ENCODE results near the gene TAOK2. TPM values are rescaled to one million over a fixed set of nuclear protein-coding genes. Genes with fewer than 3 reads are reported as not detected.

The TAOK2 gene
- total RNA-seq, 1 donor from 2014 or later: 178 TPM

- Mint-ChIP-seq H3K27me3 (ENCODE audit: unreplicated experiment) (peaks cover 26% of the 10 kb centered on the region), H3K27ac (ENCODE audit: unreplicated experiment) (peak overlapping the region; percentile 99), H3K36me3 (ENCODE audit: low read depth, unreplicated experiment) (peaks cover 58% of the 10 kb centered on the region), H3K4me3 (ENCODE audit: unreplicated experiment) (peak overlapping the region; percentile 96), H3K4me1 (ENCODE audit: unreplicated experiment) (peaks cover 72% of the 10 kb centered on the region), H3K9me3 (ENCODE audit: unreplicated experiment) (no peaks in the 10 kb centered on the region)
- no peak for TF ChIP-seq CTCF (IDR thresholded peaks at IDR 0.05; ENCODE audit: unreplicated experiment)
- DNase-seq (ENCODE audit: low spot score): no peak
Observed at GRCh38 chr16:29978564-29979270, 5.0 kb downstream of the TAOK2 start.

- Mint-ChIP-seq H3K36me3 (ENCODE audit: low read depth, unreplicated experiment) (peaks cover 74% of the 10 kb centered on the region), H3K4me1 (ENCODE audit: unreplicated experiment) (peaks cover 55% of the 10 kb centered on the region), H3K9me3 (ENCODE audit: unreplicated experiment) (no peaks in the 10 kb centered on the region), H3K4me3 (ENCODE audit: unreplicated experiment) (peak overlapping the region; percentile 76), H3K27me3 (ENCODE audit: unreplicated experiment) (peaks cover 15% of the 10 kb centered on the region), H3K27ac (ENCODE audit: unreplicated experiment) (peak overlapping the region; percentile 67)
- DNase-seq (ENCODE audit: low spot score): no peak
- no peak for TF ChIP-seq CTCF (IDR thresholded peaks at IDR 0.05; ENCODE audit: unreplicated experiment)
Observed at GRCh38 chr16:29982560-29983419, 9.1 kb downstream of the TAOK2 start.

GRCh38 chr16:29983420-29984136 is 9.9 kb downstream of the TAOK2 start:
- no peak for TF ChIP-seq CTCF (IDR thresholded peaks at IDR 0.05; ENCODE audit: unreplicated experiment)
- H3K4me1 Mint-ChIP-seq (ENCODE audit: unreplicated experiment): peaks cover 55% of the 10 kb centered on the region
- H3K27me3 Mint-ChIP-seq (ENCODE audit: unreplicated experiment): peaks cover 21% of the 10 kb centered on the region
- peaks cover 73% of the 10 kb centered on the region for H3K36me3 Mint-ChIP-seq (ENCODE audit: low read depth, unreplicated experiment)
- peak overlapping the region; percentile 76 for H3K4me3 Mint-ChIP-seq (ENCODE audit: unreplicated experiment)
- no peak for DNase-seq (ENCODE audit: low spot score)
- no peaks in the 10 kb centered on the region for H3K9me3 Mint-ChIP-seq (ENCODE audit: unreplicated experiment)
- peak overlapping the region; percentile 26 for H3K27ac Mint-ChIP-seq (ENCODE audit: unreplicated experiment)

GRCh38 chr16:29984137-29984763 is 10.6 kb downstream of the TAOK2 start:
- H3K27ac Mint-ChIP-seq (ENCODE audit: unreplicated experiment): peak overlapping the region; percentile 78
- peaks cover 22% of the 10 kb centered on the region for H3K27me3 Mint-ChIP-seq (ENCODE audit: unreplicated experiment)
- no peak for TF ChIP-seq CTCF (IDR thresholded peaks at IDR 0.05; ENCODE audit: unreplicated experiment)
- DNase-seq (ENCODE audit: low spot score): no peak
- H3K4me1 Mint-ChIP-seq (ENCODE audit: unreplicated experiment): peaks cover 54% of the 10 kb centered on the region
- peaks cover 72% of the 10 kb centered on the region for H3K36me3 Mint-ChIP-seq (ENCODE audit: low read depth, unreplicated experiment)
- H3K9me3 Mint-ChIP-seq (ENCODE audit: unreplicated experiment): no peaks in the 10 kb centered on the region
- H3K4me3 Mint-ChIP-seq (ENCODE audit: unreplicated experiment): peak overlapping the region; percentile 77
